ENCODE data around the gene C16orf74.
A peak's percentile ranks its signal among the peaks of the same experiment; 100 is the strongest.

The C16orf74 gene

DNA sequence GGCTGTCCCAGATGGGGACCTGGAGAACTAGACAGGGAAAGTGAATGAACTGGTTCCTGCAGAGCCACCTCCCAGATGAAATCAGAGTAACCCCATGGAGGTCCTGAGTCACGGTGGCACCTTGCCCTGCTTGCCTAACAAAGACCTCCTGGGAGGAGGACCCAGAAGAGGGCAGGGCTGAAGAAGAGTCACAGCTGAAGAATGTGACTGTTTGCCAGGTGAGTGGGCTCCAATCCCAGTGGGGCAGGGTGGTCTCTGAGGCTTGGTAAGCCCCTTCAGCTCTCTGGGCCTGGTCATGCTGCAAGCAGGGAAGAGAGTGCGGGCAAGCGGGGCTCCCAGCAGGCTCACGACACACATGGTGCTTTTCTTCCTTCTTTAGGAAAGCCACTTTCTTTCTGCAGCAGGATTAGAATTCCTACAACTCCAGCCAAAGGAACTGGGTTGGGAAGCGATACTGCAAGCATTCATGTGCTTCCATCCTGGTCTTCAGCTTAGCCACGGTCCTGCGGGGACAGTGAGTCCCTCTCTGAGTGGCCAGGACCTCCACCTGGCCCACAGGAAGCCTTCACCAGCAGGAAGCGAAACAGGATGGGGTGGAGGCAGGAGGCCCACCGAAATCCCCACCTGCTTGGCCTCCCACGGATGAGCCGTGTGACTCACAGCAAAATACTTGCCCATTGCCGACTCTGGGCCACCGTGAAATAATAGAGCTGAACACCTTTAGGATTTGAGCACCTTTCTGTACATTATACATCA, 4.3 kb downstream of the C16orf74 start:
- DNase-seq = no peak

DNA sequence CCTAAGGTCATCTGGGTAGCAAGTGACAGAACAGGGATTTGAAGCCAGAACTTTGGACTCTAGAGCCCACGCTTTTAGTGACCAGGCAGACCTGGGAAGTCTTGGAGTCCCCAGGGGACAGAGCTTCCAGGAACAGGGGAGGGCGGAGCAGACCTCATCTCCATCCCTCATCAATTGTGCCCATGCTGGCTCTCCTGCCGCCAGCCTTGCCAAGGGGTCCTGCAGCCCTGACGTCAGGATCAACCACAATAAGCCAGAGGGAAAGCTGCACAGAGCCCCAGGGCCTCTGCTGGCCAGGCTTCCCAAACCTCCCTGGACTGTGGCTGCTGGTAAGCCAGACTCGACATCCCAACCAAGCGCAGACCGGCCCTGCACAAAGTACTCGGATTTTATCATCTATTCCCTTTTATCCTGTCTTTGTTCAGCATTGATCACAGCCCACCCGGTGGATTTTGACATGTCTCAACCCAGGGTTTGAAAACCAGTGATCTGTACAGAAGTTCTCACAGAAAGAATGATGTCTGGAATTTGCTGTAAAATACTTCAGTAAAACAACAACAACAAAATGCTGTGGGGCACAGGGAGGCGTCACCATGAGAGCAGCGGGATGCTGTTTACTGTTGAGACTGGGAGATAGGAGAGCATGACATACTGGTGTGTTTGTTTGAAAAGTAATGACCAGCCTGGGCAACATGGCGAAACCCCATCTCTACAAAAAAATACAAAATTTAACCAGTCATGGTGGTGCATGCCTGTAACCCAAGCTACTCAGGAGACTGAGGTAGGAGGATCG, 11.8 kb downstream of the C16orf74 start:
- DNase-seq = no peak

DNA sequence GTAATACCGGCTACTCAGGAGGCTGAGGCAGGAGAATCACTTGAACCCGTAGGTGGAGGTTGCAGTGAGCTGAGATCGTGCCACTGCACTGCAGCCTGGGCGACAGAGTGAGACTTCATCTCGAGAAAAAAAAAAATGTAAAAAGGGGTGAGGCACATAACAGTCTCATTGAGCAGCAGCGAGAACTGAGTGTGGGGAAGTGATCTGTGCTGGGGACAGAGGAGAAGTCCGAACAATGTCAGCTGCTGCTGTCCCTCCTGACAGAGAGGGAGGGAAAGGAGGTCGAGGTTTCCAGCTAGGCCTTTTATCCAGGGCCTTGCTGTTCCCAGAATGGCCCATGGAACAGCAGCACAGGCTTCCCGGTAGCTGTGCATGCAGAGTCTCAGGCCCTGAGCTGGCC, 14.0 kb downstream of the C16orf74 start:
- DNase-seq = no peak

GRCh38 chr16:85735946-85736345, 14.9 kb downstream of the C16orf74 start:
- DNase-seq = no peak

- DNase-seq = peak; percentile 26
Measured at GRCh38 chr16:85735225-85735635, 15.7 kb downstream of the C16orf74 start.

DNA sequence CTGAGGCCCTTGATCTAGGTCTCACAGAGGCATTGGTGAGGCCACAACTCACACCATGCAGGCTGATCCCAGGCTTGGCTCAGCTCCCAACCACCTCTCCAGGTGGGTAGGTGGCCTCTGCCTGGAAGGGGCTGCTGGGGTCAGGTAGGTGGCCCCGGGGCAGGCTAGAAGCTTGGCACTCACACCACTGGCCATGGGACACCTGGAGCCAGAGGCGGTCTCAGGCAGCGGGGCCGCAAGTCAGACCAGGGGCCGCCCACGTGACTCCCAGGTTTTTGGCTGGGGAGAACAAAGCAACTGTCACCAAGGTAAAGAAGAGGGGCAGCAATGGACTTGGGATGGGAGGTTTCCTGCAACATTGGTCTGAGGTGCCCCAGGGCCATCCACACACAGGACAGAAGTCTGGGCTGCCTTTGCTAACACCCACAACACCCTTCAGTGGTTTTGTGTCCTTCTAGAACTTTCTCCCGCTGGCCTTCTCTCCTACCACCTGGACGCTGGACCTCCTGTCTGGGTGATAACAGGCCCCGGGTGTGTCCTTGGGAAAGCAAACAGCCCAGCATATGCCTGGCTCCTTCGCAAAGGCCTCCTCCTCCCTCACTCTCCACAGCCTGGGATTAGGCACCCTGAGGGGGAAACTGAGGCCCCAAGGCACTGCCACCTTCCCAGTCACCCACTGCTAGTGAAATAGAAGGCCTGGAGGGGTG, 16.4 kb downstream of the C16orf74 start:
- DNase-seq = no peak

DNA sequence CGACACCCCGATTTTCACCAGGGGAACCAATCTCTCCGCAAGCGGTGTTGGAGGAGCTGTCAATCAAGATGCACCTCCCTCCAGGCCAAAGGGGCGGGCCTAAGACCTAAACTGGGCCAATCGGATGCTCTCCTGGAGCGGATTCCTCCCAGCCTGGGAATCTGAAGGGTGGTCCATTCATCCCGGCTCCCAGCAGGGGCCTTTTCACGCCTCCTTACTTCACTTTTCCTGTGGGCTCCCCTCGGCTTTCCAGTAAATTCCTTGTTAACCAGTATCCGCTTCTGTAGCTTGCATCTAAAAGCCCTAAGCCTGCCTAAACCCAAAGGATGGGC, 17.1 kb downstream of the C16orf74 start:
- DNase-seq = no peak

DNA sequence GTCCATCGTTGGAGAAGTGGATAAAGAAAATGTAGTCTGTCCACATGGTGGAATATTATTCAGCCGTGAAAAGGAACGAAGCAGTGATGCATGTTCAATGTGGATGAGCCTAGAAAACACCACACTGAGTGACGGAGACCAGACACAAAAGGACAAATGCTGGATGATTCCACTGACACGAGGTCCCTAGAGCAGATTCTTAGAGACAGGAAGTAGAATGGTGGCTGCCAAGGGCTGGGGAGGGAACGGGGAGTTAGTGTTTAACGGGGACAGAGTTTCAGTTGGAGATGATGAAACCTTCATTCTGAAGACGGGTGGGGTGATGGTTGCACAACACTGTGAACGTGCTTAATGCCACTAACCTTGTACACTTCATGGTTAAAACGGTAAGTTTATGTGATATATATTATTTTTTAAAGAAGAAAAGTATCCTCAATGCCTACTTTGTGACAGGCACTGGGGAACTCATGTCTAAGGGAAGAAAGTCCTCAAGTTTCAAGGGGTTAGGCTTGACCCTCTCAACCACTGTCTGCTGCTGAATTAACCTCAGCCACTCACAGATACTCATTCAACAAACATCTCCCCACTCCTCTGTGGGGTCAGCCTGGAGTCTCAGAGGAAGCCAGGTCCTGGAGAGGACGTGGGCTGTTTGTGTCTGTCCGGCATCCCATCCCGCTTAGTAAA, 17.6 kb downstream of the C16orf74 start:
- DNase-seq = peak; percentile 10

GRCh38 chr16:85731179-85731578, 19.7 kb downstream of the C16orf74 start:
- DNase-seq = no peak

GRCh38 chr16:85730186-85730465, 20.8 kb downstream of the C16orf74 start:
- no peak for DNase-seq

- no peak for DNase-seq
Measured at GRCh38 chr16:85729452-85730185, 21.3 kb downstream of the C16orf74 start.

DNA sequence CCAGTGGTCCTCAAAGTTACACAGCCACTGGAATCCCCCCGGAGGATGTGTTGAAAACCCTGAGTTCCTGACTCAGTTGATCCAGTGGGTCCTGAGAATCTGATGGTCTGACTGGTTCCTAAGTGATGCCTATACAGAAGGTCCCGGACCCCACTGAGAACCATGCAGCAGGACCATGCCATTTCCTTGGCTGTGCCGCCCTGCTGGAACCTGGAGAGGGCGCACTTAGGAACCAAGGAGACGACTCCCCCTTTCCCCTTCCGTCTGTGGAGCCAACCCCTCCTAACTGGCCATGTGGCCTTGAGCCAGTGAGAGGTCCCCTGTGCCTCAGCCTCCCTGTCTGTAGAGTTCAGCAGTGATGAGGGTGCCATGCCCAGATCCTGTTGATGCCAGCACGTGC, 22.0 kb downstream of the C16orf74 start:
- DNase-seq = no peak

DNA sequence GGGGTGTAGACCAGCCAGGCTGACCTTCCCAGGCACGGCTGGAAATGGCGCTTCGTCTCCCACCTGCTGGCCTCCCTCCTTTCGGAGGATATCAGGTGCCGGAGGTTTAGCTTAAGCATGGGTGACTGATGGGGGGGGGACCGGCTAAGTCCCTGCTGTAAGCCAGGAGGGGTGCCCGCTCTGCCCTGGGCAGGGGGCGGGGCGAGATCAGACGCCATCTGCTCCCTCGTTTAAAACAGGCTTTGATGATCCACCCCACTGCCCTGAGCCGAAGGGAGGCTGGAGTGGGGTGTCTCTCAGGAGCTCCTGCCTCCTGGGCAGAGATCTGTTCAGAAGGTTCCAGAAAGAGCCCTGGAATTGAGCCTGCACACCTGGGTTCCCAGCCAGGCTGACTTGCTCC, 26.0 kb downstream of the C16orf74 start:
- no peak for DNase-seq

- no peak for DNase-seq
Measured at GRCh38 chr16:85724126-85724879, 26.6 kb downstream of the C16orf74 start.

DNA sequence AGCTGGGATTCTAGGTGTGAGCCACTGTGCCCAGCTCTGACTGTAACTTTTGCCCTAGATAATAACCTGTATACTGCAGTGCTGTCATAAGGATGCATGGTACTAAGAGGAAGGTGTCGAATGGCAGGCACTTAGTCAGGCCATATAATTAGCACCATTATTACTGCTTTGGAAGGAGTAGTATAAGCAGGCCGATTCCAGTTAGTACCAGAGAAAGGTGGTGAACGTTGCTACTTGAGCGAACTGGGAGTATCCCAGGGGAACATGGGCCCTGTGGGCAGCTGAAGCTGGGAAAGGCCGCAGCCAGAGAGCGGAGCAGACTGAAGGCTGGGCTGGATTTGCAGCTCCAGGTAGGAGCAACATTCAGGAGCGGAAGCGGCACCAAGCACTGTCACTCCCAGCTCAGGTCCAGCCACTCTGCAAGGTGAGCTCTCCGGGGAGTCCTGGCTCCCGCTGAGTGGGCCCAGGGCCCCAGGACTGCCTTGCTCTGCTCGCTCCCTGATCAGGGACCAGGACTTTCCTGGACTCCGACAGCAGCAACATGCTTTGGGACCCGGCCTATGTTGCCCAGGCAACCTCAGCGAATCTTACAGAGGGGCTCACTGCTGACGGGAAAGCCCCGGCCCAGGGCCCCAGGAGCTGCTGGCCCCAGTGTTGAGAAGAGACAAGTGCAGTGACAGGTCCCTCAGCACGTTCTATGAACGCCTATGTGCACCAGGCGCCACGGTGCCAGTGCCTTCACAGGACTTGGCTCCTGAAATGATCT, 28.6 kb downstream of the C16orf74 start:
- no peak for DNase-seq

- DNase-seq = no peak
Measured at GRCh38 chr16:85720302-85720637, 30.6 kb downstream of the C16orf74 start.

- DNase-seq = no peak
Measured at GRCh38 chr16:85719605-85720301, 31.1 kb downstream of the C16orf74 start.

- DNase-seq = no peak
Measured at GRCh38 chr16:85718682-85719081, 32.2 kb downstream of the C16orf74 start.

DNA sequence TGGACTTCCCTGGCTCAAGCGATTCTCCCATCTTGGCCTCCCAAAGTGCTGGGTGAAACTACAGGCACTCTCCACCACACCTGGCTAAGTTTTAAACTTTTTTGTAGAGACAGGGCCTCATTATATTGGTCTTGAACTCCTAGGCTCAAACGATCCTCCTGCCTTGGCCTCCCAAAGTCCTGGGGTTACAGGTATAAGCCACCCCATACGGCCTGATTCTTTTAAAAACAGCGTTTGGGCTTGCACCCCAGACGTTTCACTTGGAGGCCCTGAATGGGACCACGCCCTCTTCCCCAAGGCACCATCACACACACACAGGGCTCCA, 32.8 kb downstream of the C16orf74 start:
- no peak for DNase-seq

DNA sequence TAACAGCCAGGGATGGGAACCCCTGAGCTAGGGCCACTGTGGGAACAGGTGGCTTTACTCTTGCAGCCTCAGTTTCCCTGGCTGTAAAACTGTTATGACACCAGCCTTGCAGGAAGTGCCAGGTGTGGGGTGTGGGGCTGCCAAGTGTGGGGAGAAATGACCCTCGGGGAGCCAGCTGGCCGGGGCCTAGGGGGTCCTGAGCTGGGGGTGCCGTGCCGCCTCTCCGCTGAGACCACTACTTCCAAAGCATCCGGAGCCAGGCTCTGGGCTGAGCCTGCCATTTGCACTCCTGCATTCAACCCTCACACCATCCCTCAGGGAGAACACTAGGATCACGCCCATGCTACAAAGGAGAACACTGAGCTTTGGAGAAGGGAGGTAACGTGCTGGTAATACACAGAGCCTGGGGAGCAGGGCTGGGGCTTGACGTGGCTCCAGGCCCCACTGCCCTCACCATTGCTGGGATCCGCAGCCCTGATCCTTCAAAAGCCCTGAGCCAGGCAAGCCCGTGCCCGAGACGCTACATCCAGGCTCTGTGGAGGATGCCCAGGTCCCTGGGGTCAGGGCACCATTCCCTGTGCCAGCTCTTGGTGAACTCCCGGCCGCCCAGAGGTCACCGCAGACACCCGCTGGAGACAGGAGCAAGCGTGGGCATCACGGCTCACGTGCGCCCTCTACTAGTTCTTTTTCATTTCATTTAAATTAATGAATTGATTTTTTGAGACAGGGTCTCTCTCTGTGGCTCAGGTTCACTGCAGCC, 33.3 kb downstream of the C16orf74 start:
- DNase-seq = peak; percentile 54
